ENCODE measurements around the gene RMND5B. TPM values are rescaled to one million over a fixed set of nuclear protein-coding genes. Genes with fewer than 3 reads are reported as not detected.

RMND5B gene
- total RNA-seq, 2 donors from 2014 or later: 36.0 to 36.9 TPM

DNA sequence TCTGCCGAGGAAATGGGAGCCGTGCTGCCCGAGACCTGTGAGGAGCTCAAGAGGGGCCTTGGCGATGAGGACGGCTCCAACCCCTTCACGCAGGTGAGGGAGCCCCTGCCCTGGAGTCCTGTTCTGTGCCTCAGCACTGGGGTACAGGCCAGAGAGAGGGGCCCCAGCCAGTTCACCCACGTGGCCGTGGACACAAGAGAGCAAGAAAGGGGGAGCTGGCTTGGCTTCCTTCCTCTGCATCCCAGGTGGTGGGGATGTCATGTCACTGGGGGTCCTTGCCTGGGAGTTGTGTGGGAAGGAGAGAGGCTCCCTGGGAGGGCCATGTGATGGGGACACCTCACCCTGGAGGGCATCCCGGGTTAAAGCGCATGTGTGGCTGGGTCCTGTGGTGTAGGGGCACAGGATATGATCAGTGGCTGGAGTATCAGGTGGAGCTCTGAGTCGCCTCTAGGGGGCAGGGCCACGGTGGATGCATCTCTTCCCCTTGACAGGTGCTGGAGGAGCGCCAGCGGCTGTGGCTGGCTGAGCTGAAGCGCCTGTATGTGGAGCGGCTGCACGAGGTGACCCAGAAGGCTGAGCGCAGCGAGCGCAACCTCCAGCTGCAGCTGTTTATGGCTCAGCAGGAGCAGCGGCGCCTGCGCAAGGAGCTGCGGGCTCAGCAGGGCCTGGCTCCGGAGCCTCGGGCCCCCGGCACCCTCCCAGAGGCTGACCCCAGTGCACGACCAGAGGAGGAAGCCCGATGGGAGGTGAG lies 10.0 kb upstream of the RMND5B start:
- Mint-ChIP-seq H3K9me3 (no peaks in the 10 kb centered on the region), H3K36me3 (ENCODE audit: low read depth) (no peaks in the 10 kb centered on the region), H3K27ac (no peak overlapping the region), H3K4me1 (peaks cover 12% of the 10 kb centered on the region), H3K4me3 (no peak overlapping the region), H3K27me3 (ENCODE audit: insufficient read depth) (no peaks in the 10 kb centered on the region)
- 90% methylated on average over 16 to 29 of the region's 29 CpGs for WGBS, 2 experiments (ENCODE audit: insufficient coverage in 1 of 2, insufficient read length in 1 of 2)
- no peaks in the 10 kb centered on the region for H3K27me3 ChIP-seq (ENCODE audit: control insufficient read depth, insufficient read depth, low read length, poor library complexity, severe bottlenecking)
- no peak overlapping the region for H3K4me3 ChIP-seq (ENCODE audit: low read length)
- H3K9me3 ChIP-seq (ENCODE audit: control insufficient read depth, low read length): no peaks in the 10 kb centered on the region
- peaks cover 29% of the 10 kb centered on the region for H3K36me3 ChIP-seq (ENCODE audit: control insufficient read depth, insufficient read depth, low read length)
- H3K9ac ChIP-seq (ENCODE audit: extremely low read depth, low read length, poor library complexity, severe bottlenecking): no peak overlapping the region
- peak; percentile 91 for DNase-seq
- peaks cover 9% of the 10 kb centered on the region for H3K4me1 ChIP-seq (ENCODE audit: control insufficient read depth, insufficient read depth, low read length)
- H3K27ac ChIP-seq (ENCODE audit: low read depth, low read length): no peak overlapping the region
- TF ChIP-seq, protein P1, sequence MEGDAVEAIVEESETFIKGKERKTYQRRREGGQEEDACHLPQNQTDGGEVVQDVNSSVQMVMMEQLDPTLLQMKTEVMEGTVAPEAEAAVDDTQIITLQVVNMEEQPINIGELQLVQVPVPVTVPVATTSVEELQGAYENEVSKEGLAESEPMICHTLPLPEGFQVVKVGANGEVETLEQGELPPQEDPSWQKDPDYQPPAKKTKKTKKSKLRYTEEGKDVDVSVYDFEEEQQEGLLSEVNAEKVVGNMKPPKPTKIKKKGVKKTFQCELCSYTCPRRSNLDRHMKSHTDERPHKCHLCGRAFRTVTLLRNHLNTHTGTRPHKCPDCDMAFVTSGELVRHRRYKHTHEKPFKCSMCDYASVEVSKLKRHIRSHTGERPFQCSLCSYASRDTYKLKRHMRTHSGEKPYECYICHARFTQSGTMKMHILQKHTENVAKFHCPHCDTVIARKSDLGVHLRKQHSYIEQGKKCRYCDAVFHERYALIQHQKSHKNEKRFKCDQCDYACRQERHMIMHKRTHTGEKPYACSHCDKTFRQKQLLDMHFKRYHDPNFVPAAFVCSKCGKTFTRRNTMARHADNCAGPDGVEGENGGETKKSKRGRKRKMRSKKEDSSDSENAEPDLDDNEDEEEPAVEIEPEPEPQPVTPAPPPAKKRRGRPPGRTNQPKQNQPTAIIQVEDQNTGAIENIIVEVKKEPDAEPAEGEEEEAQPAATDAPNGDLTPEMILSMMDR (conservative IDR thresholded peaks at IDR 0.05): peak; percentile 84

DNA sequence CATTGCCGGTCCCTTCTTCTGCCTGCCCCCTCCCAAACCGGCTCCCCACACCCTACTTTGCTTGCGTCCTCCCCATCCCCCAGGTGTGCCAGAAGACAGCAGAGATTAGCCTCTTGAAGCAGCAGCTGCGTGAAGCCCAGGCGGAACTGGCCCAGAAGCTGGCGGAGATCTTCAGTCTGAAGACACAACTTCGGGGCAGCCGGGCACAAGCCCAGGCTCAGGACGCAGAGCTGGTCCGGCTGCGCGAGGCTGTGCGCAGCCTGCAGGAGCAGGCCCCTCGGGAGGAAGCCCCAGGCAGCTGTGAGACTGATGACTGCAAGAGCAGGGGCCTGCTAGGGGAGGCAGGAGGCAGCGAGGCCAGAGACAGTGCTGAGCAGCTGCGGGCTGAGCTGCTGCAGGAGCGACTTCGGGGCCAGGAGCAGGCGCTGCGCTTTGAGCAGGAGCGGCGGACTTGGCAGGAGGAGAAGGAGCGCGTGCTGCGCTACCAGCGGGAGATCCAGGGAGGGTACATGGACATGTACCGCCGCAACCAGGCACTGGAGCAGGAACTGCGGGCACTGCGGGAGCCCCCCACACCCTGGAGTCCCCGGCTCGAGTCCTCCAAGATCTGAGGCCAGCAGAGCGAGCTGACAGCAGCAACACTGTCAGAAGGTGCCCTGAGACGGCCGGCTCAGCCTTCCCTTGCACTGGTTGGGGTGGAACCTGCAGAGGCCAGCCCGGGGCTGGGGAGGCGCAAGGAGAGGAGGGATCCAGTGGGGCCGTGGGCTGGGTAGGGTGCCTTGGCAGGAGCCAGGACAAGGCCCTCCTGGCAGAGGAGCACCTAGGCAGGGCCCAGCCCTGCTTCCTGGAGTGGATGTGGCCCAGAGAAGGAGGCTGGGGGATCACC lies 9.2 kb upstream of the RMND5B start:
- Histone ChIP-seq H3K9ac (ENCODE audit: extremely low read depth, low read length, poor library complexity, severe bottlenecking) (no peak overlapping the region), H3K4me1 (ENCODE audit: control insufficient read depth, insufficient read depth, low read length) (peaks cover 3% of the 10 kb centered on the region)
- peaks cover 8% of the 10 kb centered on the region for H3K4me1 Mint-ChIP-seq

DNA sequence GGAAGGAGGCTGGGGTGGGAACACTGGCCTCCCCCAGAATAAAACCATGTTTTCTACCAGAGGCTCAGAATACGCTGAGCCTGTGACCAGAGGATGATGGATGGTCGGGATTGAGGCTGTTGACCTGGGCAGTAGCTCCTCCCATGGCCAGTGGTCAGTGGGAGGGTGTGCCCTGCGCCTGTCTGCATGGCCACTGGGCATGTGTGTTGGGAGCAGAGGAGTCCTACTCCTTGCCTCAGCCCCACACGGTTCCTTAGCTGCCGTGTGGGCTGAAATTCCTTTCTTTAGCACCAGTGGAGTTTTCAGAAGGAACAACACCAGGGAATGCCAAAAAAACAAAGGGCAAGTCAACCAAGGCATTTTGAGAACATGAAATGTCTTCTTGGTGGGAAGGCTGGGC lies 8.5 kb upstream of the RMND5B start:
- Mint-ChIP-seq H3K4me3 (no peak overlapping the region), H3K4me1 (peaks cover 10% of the 10 kb centered on the region), H3K27ac (no peak overlapping the region), H3K36me3 (ENCODE audit: low read depth) (no peaks in the 10 kb centered on the region), H3K9me3 (no peaks in the 10 kb centered on the region), H3K27me3 (ENCODE audit: insufficient read depth) (no peaks in the 10 kb centered on the region)
- Histone ChIP-seq H3K27ac (ENCODE audit: low read depth, low read length) (peak overlapping the region; percentile 22), H3K4me3 (ENCODE audit: low read length) (no peak overlapping the region), H3K36me3 (ENCODE audit: control insufficient read depth, insufficient read depth, low read length) (peaks cover 29% of the 10 kb centered on the region), H3K4me1 (ENCODE audit: control insufficient read depth, insufficient read depth, low read length) (peaks cover 7% of the 10 kb centered on the region), H3K9me3 (ENCODE audit: control insufficient read depth, low read length) (no peaks in the 10 kb centered on the region), H3K9ac (ENCODE audit: extremely low read depth, low read length, poor library complexity, severe bottlenecking) (no peak overlapping the region), H3K27me3 (ENCODE audit: control insufficient read depth, insufficient read depth, low read length, poor library complexity, severe bottlenecking) (no peaks in the 10 kb centered on the region)
- WGBS, 2 experiments (ENCODE audit: insufficient coverage in 1 of 2, insufficient read length in 1 of 2): 93% methylated on average over 2 to 5 of the region's 5 CpGs
- TF ChIP-seq, protein P1 (conservative IDR thresholded peaks at IDR 0.05): no peak
- DNase-seq: no peak

More for the DNA sequence above, 9.2 kb upstream of the RMND5B start:
- no peak overlapping the region for H3K4me3 Mint-ChIP-seq
- Histone ChIP-seq H3K36me3 (ENCODE audit: control insufficient read depth, insufficient read depth, low read length) (peaks cover 29% of the 10 kb centered on the region), H3K4me3 (ENCODE audit: low read length) (no peak overlapping the region), H3K9me3 (ENCODE audit: control insufficient read depth, low read length) (no peaks in the 10 kb centered on the region), H3K27me3 (ENCODE audit: control insufficient read depth, insufficient read depth, low read length, poor library complexity, severe bottlenecking) (no peaks in the 10 kb centered on the region), H3K27ac (ENCODE audit: low read depth, low read length) (peak overlapping the region; percentile 22)
- no peak for DNase-seq
- H3K27me3 Mint-ChIP-seq (ENCODE audit: insufficient read depth): no peaks in the 10 kb centered on the region
- WGBS, 2 experiments (ENCODE audit: insufficient coverage in 1 of 2, insufficient read length in 1 of 2): 95 to 98% methylated on average over 32 to 38 of the region's 38 CpGs
- TF ChIP-seq, protein P1 (conservative IDR thresholded peaks at IDR 0.05): no peak
- H3K9me3 Mint-ChIP-seq: no peaks in the 10 kb centered on the region
- H3K27ac Mint-ChIP-seq: no peak overlapping the region
- no peaks in the 10 kb centered on the region for H3K36me3 Mint-ChIP-seq (ENCODE audit: low read depth)

All from endodermal cell (in vitro differentiated cells).